Kidney (tissue), 14 donors: ENCODE data around the gene LACTBL1. TPM values are rescaled to one million over a fixed set of nuclear protein-coding genes. Genes with fewer than 3 reads are reported as not detected.

Source experiments
- DNase-seq, 5 donors: peaks; one replicate each; pipeline ENCODE4 v3.0.0-alpha.2; 2013 to 2020
- FAIRE-seq: peaks from 2 replicates; lab custom pipeline; 2012; peaks lifted over from hg19 to GRCh38; lab: Jason Lieb, UNC
- H3K27ac ChIP-seq, 2 donors: one replicate each; pipeline ENCODE4 v1.7.0; 2013; ENCODE audit warnings: low read depth in 2 of 2, low read length in 2 of 2, inconsistent platforms in 1 of 2
- H3K27me3 ChIP-seq: one replicate; pipeline ENCODE4 v1.7.1; 2013; ENCODE audit warnings: low read length, inconsistent platforms; ENCODE audit not compliant: control insufficient read depth, insufficient read depth
- H3K36me3 ChIP-seq, 3 donors: one replicate each; pipeline versions ENCODE4 v1.7.0 to v1.7.1; 2013; ENCODE audit warnings: low read length in 3 of 3, control low read depth in 1 of 3, inconsistent platforms in 1 of 3; ENCODE audit not compliant: insufficient read depth in 3 of 3, control insufficient read depth in 2 of 3
- H3K4me1 ChIP-seq, 3 donors: one replicate each; pipeline versions ENCODE4 v1.7.0 to v1.7.1; 2013; ENCODE audit warnings: low read length in 3 of 3, inconsistent platforms in 1 of 3, low read depth in 1 of 3; ENCODE audit not compliant: control insufficient read depth in 2 of 3, insufficient read depth in 2 of 3
- H3K4me3 ChIP-seq, 3 donors: one replicate each; pipeline versions ENCODE4 v1.7.0 to v1.8.1; 2013; ENCODE audit warnings: low read length in 3 of 3, control low read depth in 1 of 3, inconsistent platforms in 1 of 3
- H3K9ac ChIP-seq, 3 donors: one replicate each; pipeline versions ENCODE4 v1.7.0 to v1.7.1; 2013; ENCODE audit warnings: low read length in 3 of 3, control low read depth in 1 of 3, inconsistent platforms in 1 of 3
- H3K9me3 ChIP-seq, 3 donors: one replicate each; pipeline versions ENCODE4 v1.7.0 to v1.7.1; 2013; ENCODE audit warnings: low read length in 3 of 3, control low read depth in 1 of 3, inconsistent platforms in 1 of 3; ENCODE audit not compliant: control insufficient read depth in 2 of 3, insufficient read depth in 1 of 3
- CTCF ChIP-seq: IDR thresholded peaks from 3 replicates; pipeline ENCODE4 v1.5.1; 2012; ENCODE audit warnings: mild to moderate bottlenecking, moderate library complexity, borderline replicate concordance; ENCODE audit not compliant: insufficient read depth; ENCODE audit errors: extremely low read depth
- intact Hi-C: fragments of 100-400 bp; cut with DNase I; formaldehyde crosslinking; loops from one replicate; pipeline ENCODE4 v1.11.1; 2022
- polyA plus RNA-seq: library from polyadenylated mRNA; stranded (reverse); fragments of 350-450 nt; fragmentation: Illumina TruSeq; extraction: RNeasy Lipid Tissue Mini Kit (QIAGEN cat#74804); gene quantifications from one replicate; pipeline ENCODE4 v1.2.3, GENCODE V29; 2014; ENCODE audit warnings: low read depth, low replicate concordance; ENCODE audit not compliant: insufficient read depth
- total RNA-seq: library from RNA; stranded (reverse); fragmentation: NEBNext Ultra II Directional; extraction: Animal tissue kit (Norgen Biotek cat#: 25700); gene quantifications from one replicate; pipeline ENCODE4 v1.2.1, GENCODE V29; 2021
- donor health status: control.
- donor health status: control.
- donor health status: control.
- donor health status: control.
- donor health status: control.
- donor health status: DM: yes; HTN: yes; CAD: no.
- donor health status: Normal renal cell carcinoma (clear cell type).

Gene LACTBL1
- total and polyA plus RNA-seq, 2 donors from 2014 or later: not detected

DNA sequence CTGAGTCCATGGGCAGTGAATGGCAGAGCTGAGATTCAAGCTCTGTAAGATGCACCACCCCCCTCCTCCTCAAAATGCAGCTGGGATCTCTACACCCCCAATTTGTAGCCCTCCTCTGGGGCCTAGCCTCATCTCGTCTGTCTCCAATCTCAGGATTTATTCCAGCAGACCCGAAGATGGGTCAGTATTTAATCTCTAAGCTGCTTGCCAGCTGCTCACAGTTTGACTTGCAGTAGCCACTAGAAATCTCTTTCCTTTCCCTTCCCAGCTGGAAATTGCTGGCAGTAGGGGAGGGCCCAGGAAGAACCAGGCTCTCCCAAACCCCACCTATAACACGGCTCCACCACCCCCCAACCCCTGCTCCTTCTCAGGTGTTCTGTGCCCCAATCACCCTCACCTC is 1.5 kb downstream of the LACTBL1 start:
- H3K27me3 ChIP-seq: no peaks in the 10 kb centered on the region
- no peak for DNase-seq
- H3K27ac ChIP-seq: no peak overlapping the region
- no peaks in the 10 kb centered on the region for H3K4me1 ChIP-seq
- H3K9ac ChIP-seq: no peak overlapping the region
- H3K9me3 ChIP-seq: peaks cover 0 to 6% (median 0%) of the 10 kb centered on the region in 3 donors
- intact Hi-C loops: loop anchor here (10.0 kb wide), 1 partner anchor 214 kb away; no protein-coding TSS in a partner anchor
- H3K36me3 ChIP-seq: no peaks in the 10 kb centered on the region
- FAIRE-seq: no peak
- TF ChIP-seq CTCF: no peak
- H3K4me3 ChIP-seq: no peak overlapping the region

- TF ChIP-seq CTCF: no peak
- Histone ChIP-seq H3K36me3 (no peaks in the 10 kb centered on the region), H3K9me3 (peaks cover 0 to 13% (median 0%) of the 10 kb centered on the region in 3 donors), H3K4me3 (no peak overlapping the region), H3K4me1 (no peaks in the 10 kb centered on the region), H3K9ac (no peak overlapping the region), H3K27ac (no peak overlapping the region), H3K27me3 (no peaks in the 10 kb centered on the region)
- intact Hi-C loops: loop anchor here (10.0 kb wide), 1 partner anchor 215 kb away; no protein-coding TSS in a partner anchor
- no peak for FAIRE-seq
- no peak for DNase-seq
Measured at GRCh38 chr1:22970096-22970495, 2.6 kb downstream of the LACTBL1 start.

DNA sequence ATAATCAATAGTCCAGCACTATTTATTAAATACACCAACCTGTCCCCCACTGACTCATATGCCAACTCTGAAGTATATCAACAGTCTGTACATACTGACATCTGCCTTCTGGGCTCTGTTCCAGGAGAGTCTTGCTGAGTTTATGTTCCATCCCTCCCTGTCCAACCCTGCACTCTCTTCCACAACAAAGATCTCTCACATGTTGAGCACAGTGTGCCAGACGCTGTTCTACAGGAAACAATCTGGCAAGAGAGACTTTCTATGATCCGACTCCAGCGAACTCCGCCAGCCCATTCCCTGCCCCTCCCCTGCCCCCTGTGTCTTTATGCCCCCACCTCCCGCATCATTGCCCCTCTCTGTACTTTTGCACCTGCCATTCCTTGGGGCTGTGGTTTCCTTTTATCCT is 3.4 kb downstream of the LACTBL1 start:
- no peaks in the 10 kb centered on the region for H3K36me3 ChIP-seq
- TF ChIP-seq CTCF: no peak
- H3K4me3 ChIP-seq: no peak overlapping the region
- H3K9me3 ChIP-seq: peaks cover 0 to 13% (median 0%) of the 10 kb centered on the region in 3 donors
- no peak overlapping the region for H3K27ac ChIP-seq
- FAIRE-seq: no peak
- no peaks in the 10 kb centered on the region for H3K27me3 ChIP-seq
- intact Hi-C loops: no loop called here
- DNase-seq: peak in 1 of 5 donors; percentile 59
- H3K9ac ChIP-seq: no peak overlapping the region
- no peaks in the 10 kb centered on the region for H3K4me1 ChIP-seq

- Histone ChIP-seq H3K36me3 (no peaks in the 10 kb centered on the region), H3K4me1 (no peaks in the 10 kb centered on the region), H3K27ac (no peak overlapping the region), H3K9me3 (peaks cover 0 to 13% (median 0%) of the 10 kb centered on the region in 3 donors), H3K27me3 (no peaks in the 10 kb centered on the region), H3K4me3 (no peak overlapping the region), H3K9ac (no peak overlapping the region)
- no peak for TF ChIP-seq CTCF
- intact Hi-C loops: no loop called here
- DNase-seq: no peak
- FAIRE-seq: no peak
Measured at GRCh38 chr1:22967833-22968232, 4.8 kb downstream of the LACTBL1 start.
